Erythroblast (primary cell): ENCODE results near the gene SLC16A8.

Source experiments
- GATA1 ChIP-seq: IDR thresholded peaks from 2 replicates; pipeline ENCODE4 v1.6.1; 2011; ENCODE audit warnings: low read depth, mild to moderate bottlenecking, control low read depth, low read length, moderate library complexity
- POLR2A ChIP-seq: IDR thresholded peaks from 2 replicates; pipeline ENCODE4 v1.6.1; 2011; ENCODE audit warnings: mild to moderate bottlenecking, low read length

- no peak for TF ChIP-seq POLR2A
- no peak for TF ChIP-seq GATA1
Observed at GRCh38 chr22:38028344-38029130, 55.4 kb downstream of the SLC16A8 start.
